Astrocyte (in vitro differentiated cells and primary cell): ENCODE results near the gene FER1L5. TPM values are rescaled to one million over a fixed set of nuclear protein-coding genes. Genes with fewer than 3 reads are reported as not detected.

Source experiments
- DNase-seq: peaks from one replicate; pipeline ENCODE4 v3.0.0-alpha.2; 2010; ENCODE audit warnings: low read depth
- FAIRE-seq: peaks from 2 replicates; lab custom pipeline; 2011; peaks lifted over from hg19 to GRCh38; lab: Jason Lieb, UNC
- H2AFZ ChIP-seq: 2 replicates; pipeline ENCODE4 v1.6.0; 2012; ENCODE audit warnings: low read depth, low read length, inconsistent platforms
- H3K27ac ChIP-seq: 2 replicates; pipeline ENCODE4 v1.5.1; 2011; ENCODE audit warnings: low read depth, low read length, inconsistent platforms
- H3K27me3 ChIP-seq: 2 replicates; pipeline ENCODE4 v1.6.0; 2011; ENCODE audit warnings: low read length, inconsistent platforms; ENCODE audit not compliant: insufficient read depth
- H3K36me3 ChIP-seq: 2 replicates; pipeline ENCODE4 v1.5.1; 2011; ENCODE audit warnings: low read length, inconsistent platforms; ENCODE audit not compliant: insufficient read depth
- H3K4me1 ChIP-seq: 2 replicates; pipeline ENCODE4 v1.5.1; 2011; ENCODE audit warnings: low read length, inconsistent platforms; ENCODE audit not compliant: insufficient read depth
- H3K4me2 ChIP-seq: 2 replicates; pipeline ENCODE4 v1.6.0; 2012; ENCODE audit warnings: low read length, inconsistent platforms
- H3K4me3 ChIP-seq: 2 replicates; pipeline ENCODE4 v1.5.1; 2011; ENCODE audit warnings: low read depth, mild to moderate bottlenecking, low read length, inconsistent platforms; ENCODE audit not compliant: insufficient read depth
- H3K79me2 ChIP-seq: 2 replicates; pipeline ENCODE4 v1.6.0; 2012; ENCODE audit warnings: mild to moderate bottlenecking, low read length, inconsistent platforms; ENCODE audit not compliant: insufficient read depth
- H3K9ac ChIP-seq: 2 replicates; pipeline ENCODE4 v1.6.0; 2012; ENCODE audit warnings: mild to moderate bottlenecking, low read length, inconsistent platforms
- H3K9me3 ChIP-seq: 2 replicates; pipeline ENCODE4 v1.5.1; 2012; ENCODE audit warnings: low read depth, mild to moderate bottlenecking, low read length, inconsistent platforms; ENCODE audit not compliant: insufficient read depth
- H4K20me1 ChIP-seq: 2 replicates; pipeline ENCODE4 v1.6.0; 2012; ENCODE audit warnings: low read length, inconsistent platforms; ENCODE audit not compliant: insufficient read depth
- H3K27ac Mint-ChIP-seq: one replicate; pipeline ENCODE4 v1.8.0; 2021; ENCODE audit warnings: mild to moderate bottlenecking, mixed read lengths; ENCODE audit not compliant: unreplicated experiment
- H3K27me3 Mint-ChIP-seq: one replicate; pipeline ENCODE4 v1.8.0; 2021; ENCODE audit warnings: low read depth, mixed read lengths; ENCODE audit not compliant: unreplicated experiment
- H3K36me3 Mint-ChIP-seq: one replicate; pipeline ENCODE4 v1.8.0; 2021; ENCODE audit warnings: low read depth, mixed read lengths; ENCODE audit not compliant: unreplicated experiment
- H3K4me1 Mint-ChIP-seq: one replicate; pipeline ENCODE4 v1.8.0; 2021; ENCODE audit warnings: low read depth, mixed read lengths; ENCODE audit not compliant: unreplicated experiment
- H3K4me3 Mint-ChIP-seq: one replicate; pipeline ENCODE4 v1.8.0; 2021; ENCODE audit warnings: mild to moderate bottlenecking, moderate library complexity, mixed read lengths; ENCODE audit not compliant: unreplicated experiment
- H3K9me3 Mint-ChIP-seq: one replicate; pipeline ENCODE4 v1.8.0; 2021; ENCODE audit warnings: mild to moderate bottlenecking, mixed read lengths; ENCODE audit not compliant: unreplicated experiment
- CTCF ChIP-seq: IDR thresholded peaks from 2 replicates; pipeline ENCODE4 v1.5.1; 2011; ENCODE audit warnings: low read depth, mild to moderate bottlenecking, inconsistent platforms, low read length, moderate library complexity; ENCODE audit not compliant: insufficient read depth
- EZH2 ChIP-seq: IDR thresholded peaks from 2 replicates; pipeline ENCODE4 v1.6.1; 2012; ENCODE audit warnings: mild to moderate bottlenecking, low read length, inconsistent platforms; ENCODE audit not compliant: insufficient read depth
- total RNA-seq: library from RNA; stranded (reverse); gene quantifications from 2 replicates; pipeline ENCODE4 v1.2.1, GENCODE V29; 2021

Gene FER1L5
- total RNA-seq, 1 donor from 2014 or later: 0.16 TPM

GRCh38 chr2:96690306-96691021, 47.9 kb downstream of the FER1L5 start:
- DNase-seq (no peak), FAIRE-seq (no peak)
- Histone ChIP-seq H4K20me1 (no peaks in the 10 kb centered on the region), H3K4me3 (no peak overlapping the region), H3K27me3 (peaks cover 4% of the 10 kb centered on the region), H3K9ac (no peak overlapping the region), H3K4me2 (no peak overlapping the region), H3K36me3 (no peaks in the 10 kb centered on the region), H2AFZ (no peak overlapping the region), H3K79me2 (no peaks in the 10 kb centered on the region), H3K9me3 (no peaks in the 10 kb centered on the region), H3K27ac (no peak overlapping the region), H3K4me1 (no peaks in the 10 kb centered on the region)
- Mint-ChIP-seq H3K27ac (no peak overlapping the region), H3K27me3 (peaks cover 10% of the 10 kb centered on the region), H3K36me3 (no peaks in the 10 kb centered on the region), H3K4me1 (no peaks in the 10 kb centered on the region), H3K9me3 (peaks cover 2% of the 10 kb centered on the region), H3K4me3 (no peak overlapping the region)
- TF ChIP-seq CTCF (no peak), EZH2 (no peak)

DNA sequence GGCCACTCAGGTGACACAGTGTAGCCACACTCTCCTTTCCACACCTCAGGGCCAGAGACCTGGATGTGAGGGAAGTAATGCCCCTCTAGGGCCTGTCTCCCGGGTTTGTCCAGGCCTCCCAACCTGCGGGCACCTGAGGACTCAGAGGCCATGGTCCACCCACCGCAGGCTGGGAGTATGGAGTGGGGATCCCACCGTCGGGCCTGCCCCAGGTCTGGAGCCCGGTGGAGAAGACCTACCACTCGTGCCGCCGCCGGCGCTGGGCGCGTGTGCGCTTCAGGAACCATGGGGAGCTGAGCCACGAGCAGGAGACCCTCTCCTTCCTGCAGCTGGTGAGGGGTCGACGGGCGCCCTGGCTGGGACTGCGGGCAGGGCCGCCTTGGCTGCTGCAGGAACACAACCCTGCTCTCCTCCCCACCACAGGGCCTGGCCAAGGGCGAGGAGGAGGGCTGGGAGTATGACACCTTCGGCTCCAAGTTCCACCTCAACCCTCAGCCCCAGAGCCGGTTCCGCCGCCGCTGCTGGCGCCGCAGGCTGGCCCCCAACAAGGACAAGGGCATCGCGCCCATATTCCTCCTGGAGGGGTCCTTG, 48.6 kb downstream of the FER1L5 start:
- Mint-ChIP-seq H3K4me3 (no peak overlapping the region), H3K27me3 (peaks cover 10% of the 10 kb centered on the region), H3K9me3 (peaks cover 2% of the 10 kb centered on the region), H3K4me1 (no peaks in the 10 kb centered on the region), H3K27ac (no peak overlapping the region), H3K36me3 (no peaks in the 10 kb centered on the region)
- Histone ChIP-seq H3K36me3 (no peaks in the 10 kb centered on the region), H3K27ac (no peak overlapping the region), H3K9ac (no peak overlapping the region), H4K20me1 (no peaks in the 10 kb centered on the region), H2AFZ (no peak overlapping the region), H3K79me2 (no peaks in the 10 kb centered on the region), H3K27me3 (no peaks in the 10 kb centered on the region), H3K4me3 (no peak overlapping the region), H3K4me1 (no peaks in the 10 kb centered on the region), H3K9me3 (no peaks in the 10 kb centered on the region), H3K4me2 (no peak overlapping the region)
- no peak for DNase-seq
- TF ChIP-seq EZH2 (no peak), CTCF (no peak)
- no peak for FAIRE-seq
